Right lobe of liver (tissue), 6 donors: ENCODE measurements around the gene EIF2B5. TPM values are rescaled to one million over a fixed set of nuclear protein-coding genes. Genes with fewer than 3 reads are reported as not detected.
A peak's percentile ranks its signal among the peaks of the same experiment; 100 is the strongest.

Source experiments
- ATAC-seq, 4 donors: fragments of 200-7000 bp; cut with Tn5 transposase; one replicate each; pipeline ENCODE4 v1.9.1; 2020; ENCODE audit warnings: mild to moderate bottlenecking in 4 of 4, moderate library complexity in 4 of 4
- DNase-seq, 3 donors: peaks; one replicate each; pipeline ENCODE4 v3.0.0-alpha.2; 2020
- H3K27ac ChIP-seq, 3 donors: fragments of 200-600 bp; one replicate each; pipeline ENCODE4 v1.8.0; 2022
- H3K27me3 ChIP-seq, 2 donors: fragments of 200-600 bp; one replicate each; pipeline ENCODE4 v1.8.0; 2022
- H3K36me3 ChIP-seq, 4 donors: fragments of 200-600 bp; sonication (generic) in 1 of 4; one replicate each; pipeline versions ENCODE4 v1.5.1 to v1.8.0; 2017 to 2022; ENCODE audit warnings: control low read depth in 1 of 4
- H3K4me1 ChIP-seq, 4 donors: fragments of 200-600 bp; sonication (generic) in 1 of 4; one replicate each; pipeline versions ENCODE4 v1.5.1 to v1.8.0; 2017 to 2022; ENCODE audit warnings: control low read depth in 1 of 4
- H3K4me3 ChIP-seq, 3 donors: fragments of 200-600 bp; one replicate each; pipeline ENCODE4 v1.8.0; 2022
- H3K9me3 ChIP-seq, 4 donors: fragments of 200-600 bp; sonication (generic) in 1 of 4; one replicate each; pipeline versions ENCODE4 v1.5.1 to v1.8.0; 2017 to 2022; ENCODE audit warnings: control low read depth in 1 of 4
- CTCF ChIP-seq, 4 donors: fragments of 200-600 bp in 3 of 4; fragments of 450-650 bp in 1 of 4; IDR thresholded peaks; one replicate each; pipeline versions ENCODE4 v1.5.1 to v1.8.0; 2016 to 2022; ENCODE audit warnings: antibody characterized with exemption in 4 of 4, mild to moderate bottlenecking in 2 of 4
- POLR2A ChIP-seq: fragments of 450-650 bp; IDR thresholded peaks from one replicate; pipeline ENCODE4 v1.6.1; 2017; ENCODE audit warnings: antibody characterized with exemption, mild to moderate bottlenecking
- WGBS: methylation state at CpG from one replicate; pipeline ENCODE4 v1.1.6; 2018; ENCODE audit warnings: low coverage, low lambda C conversion rate; ENCODE audit not compliant: insufficient coverage; ENCODE audit errors: missing lambda C conversion rate; 5-methylcytosine and 5-hydroxymethylcytosine counted together
- intact Hi-C, 2 donors: fragments of 100-400 bp; cut with DNase I; formaldehyde crosslinking; loops; one replicate each; pipeline versions ENCODE4 v1.11.2 to v1.14.1; 2022
- total RNA-seq, 6 experiments: library from RNA; depleted of rRNA in 2 of 6; stranded (reverse); fragments of >200 nt in 2 of 6; fragmentation: NEBNext Ultra II Directional in 3 of 6; extraction: Animal tissue kit (Norgen Biotek cat#: 25700) in 3 of 6; gene quantifications; one replicate each; pipeline versions ENCODE4 v1.1.0 to v1.2.4, GENCODE V29; 2016 to 2023
- donor health status: DM: no; HTN: yes; CAD: no.
- donor health status: DM: no; HTN: no; CAD: no.
- donor health status: DM: no; HTN: no; CAD: no.
- donor health status: DM: no; HTN: yes; CAD: no.
- donor health status: DM: no; HTN: yes; CAD: no.

EIF2B5 gene
- total RNA-seq, 6 experiments from 2014 or later, result 16.7 to 25.6 (median 20.5) TPM

DNA sequence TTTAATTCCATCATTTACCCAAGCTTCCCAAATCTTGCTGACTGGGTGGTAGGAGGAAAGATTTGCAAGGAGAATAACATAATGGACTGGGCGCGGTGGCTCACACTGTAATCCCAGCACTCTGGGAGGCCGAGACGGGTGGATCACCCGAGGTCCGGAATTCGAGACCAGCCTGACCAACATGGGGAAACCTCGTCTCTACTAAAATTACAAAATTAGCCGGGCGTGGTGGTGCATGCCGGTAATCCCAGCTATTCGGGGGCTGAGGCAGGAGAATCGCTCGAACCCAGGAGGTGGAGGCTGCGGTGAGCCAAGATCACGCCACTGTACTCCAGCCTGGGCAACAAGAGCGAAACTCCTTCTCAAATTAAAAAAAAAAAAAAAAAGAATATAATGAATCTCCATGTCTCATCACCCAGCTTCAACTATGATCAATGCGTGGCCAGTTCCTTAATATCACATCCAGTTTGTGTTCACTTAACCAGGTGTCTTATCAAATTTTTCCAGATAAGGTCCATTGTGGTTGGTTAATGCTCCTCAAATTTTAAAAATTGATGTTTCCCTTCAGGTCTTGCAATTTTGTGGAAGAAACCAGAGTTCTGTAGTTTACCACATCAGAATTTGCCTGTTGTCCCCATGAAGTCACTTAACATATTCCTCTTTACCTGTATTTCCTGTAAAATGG is 49.5 kb downstream of the EIF2B5 start:
- no peak for DNase-seq
- no peak overlapping the region for H3K27ac ChIP-seq
- 92% methylated on average over 13 of the region's 18 CpGs for WGBS

DNA sequence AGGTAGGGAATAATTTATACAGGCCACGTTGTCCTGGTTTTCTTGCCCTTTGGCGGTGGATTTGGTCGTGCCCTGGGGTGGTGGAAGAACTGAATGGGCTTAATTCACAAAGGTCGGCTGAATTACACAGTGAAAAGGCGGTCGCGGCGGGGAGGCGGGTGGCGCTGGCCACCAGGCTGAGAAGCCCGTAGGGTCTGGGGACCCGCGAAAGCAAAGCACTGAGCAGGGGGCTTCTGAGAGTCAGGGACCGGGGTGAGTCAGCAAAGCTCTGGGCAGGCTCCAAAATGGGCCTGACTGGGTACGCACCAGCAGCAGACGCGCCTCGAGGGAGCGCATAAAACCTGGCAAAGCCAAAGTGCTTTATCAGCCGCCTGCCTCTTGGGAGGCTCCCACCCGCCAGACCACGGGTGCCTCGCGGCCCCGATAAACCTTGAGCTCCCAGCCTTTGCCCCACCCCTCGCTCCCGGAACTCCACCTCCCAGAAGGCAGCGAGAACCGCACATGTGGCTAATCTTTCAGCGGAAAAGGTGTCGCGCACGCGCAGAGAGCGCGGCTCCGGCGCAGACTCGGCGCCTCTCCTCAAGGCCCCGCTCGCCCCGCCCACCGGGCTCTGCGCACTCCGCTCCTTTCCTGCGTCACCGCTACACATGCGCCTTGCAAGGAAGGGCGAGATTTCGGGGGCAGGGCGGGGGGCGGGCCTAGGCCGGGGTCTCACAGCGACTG is 50.5 kb downstream of the EIF2B5 start:
- peaks cover 0 to 15% (median 0%) of the 10 kb centered on the region in 4 donors for H3K4me1 ChIP-seq
- DNase-seq (peak; percentile 99 to 100 (median 99)), ATAC-seq (peak; percentile 93 to 97 (median 96))
- intact Hi-C loops, result no loop called here
- H3K27ac ChIP-seq, result peak overlapping the region; percentile 72 to 88 (median 85)
- H3K9me3 ChIP-seq, result no peaks in the 10 kb centered on the region
- under 1% methylated on average over 21 of the region's 55 CpGs for WGBS
- H3K27me3 ChIP-seq, result no peaks in the 10 kb centered on the region
- TF ChIP-seq POLR2A, result no peak
- no peak for TF ChIP-seq CTCF (IDR thresholded peaks at IDR 0.05)
- peak overlapping the region; percentile 94 to 97 (median 96) for H3K4me3 ChIP-seq
- peaks cover 19 to 64% (median 44%) of the 10 kb centered on the region in 4 donors for H3K36me3 ChIP-seq

More for the DNA sequence above, 49.5 kb downstream of the EIF2B5 start:
- Histone ChIP-seq H3K4me3 (no peak overlapping the region), H3K36me3 (peaks cover 19 to 64% (median 44%) of the 10 kb centered on the region in 4 donors), H3K9me3 (no peaks in the 10 kb centered on the region), H3K4me1 (peaks cover 0 to 15% (median 0%) of the 10 kb centered on the region in 4 donors), H3K27me3 (no peaks in the 10 kb centered on the region)
- ATAC-seq, result no peak
- intact Hi-C loops, result no loop called here
- TF ChIP-seq CTCF (IDR thresholded peaks at IDR 0.05), result no peak
- TF ChIP-seq POLR2A, result no peak

DNA sequence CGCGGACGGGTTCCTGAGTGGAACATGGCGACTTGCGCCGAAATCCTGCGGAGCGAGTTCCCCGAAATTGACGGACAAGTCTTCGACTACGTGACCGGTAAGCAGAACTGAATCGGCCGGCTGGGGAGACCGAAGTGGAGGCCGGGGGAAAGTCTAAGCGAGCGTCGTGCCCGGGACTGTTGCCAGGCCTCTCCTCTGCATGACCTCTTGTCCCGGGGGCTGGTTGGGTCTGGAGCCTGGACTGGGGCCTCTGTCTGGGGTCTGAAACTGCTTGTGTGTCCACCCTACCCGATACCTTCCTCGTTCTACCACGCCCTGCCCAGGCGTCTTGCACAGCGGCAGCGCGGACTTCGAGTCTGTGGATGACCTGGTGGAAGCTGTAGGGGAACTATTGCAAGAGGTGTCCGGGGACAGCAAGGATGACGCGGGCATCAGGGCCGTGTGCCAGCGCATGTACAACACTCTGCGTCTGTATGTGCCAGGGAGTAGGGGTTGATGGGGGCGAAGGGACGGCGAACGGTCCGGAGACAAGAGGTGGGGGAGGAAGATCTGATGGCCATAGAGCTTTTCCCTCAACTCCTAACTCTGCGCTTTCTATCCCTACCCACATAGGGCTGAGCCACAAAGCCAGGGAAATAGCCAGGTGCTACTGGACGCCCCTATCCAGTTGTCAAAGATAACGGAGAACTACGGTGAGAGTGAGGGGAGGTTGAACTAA is 51.2 kb downstream of the EIF2B5 start, which contains the start of gene ABCF3:
Gene ABCF3 (plus strand): TSS at position 16 of the 718 bp plus-strand sequence. CDS start 9 bp downstream, at position 25.
- H3K36me3 ChIP-seq, result peaks cover 18 to 64% (median 43%) of the 10 kb centered on the region in 4 donors
- H3K9me3 ChIP-seq, result no peaks in the 10 kb centered on the region
- ATAC-seq, result peak; percentile 31 to 53 (median 49)
- peak in 2 of 3 donors; percentile 69 to 76 for DNase-seq
- intact Hi-C loops, result no loop called here
- under 1% methylated on average over 28 of the region's 45 CpGs for WGBS
- no peak for TF ChIP-seq CTCF (IDR thresholded peaks at IDR 0.05)
- peak; percentile 70 for TF ChIP-seq POLR2A
- peak within 1 kb of the TSS; percentile 72 to 88 (median 85) for H3K27ac ChIP-seq
- peak within 1 kb of the TSS; percentile 94 to 97 (median 96) for H3K4me3 ChIP-seq
- H3K27me3 ChIP-seq, result no peaks in the 10 kb centered on the region
- H3K4me1 ChIP-seq, result peaks cover 0 to 15% (median 0%) of the 10 kb centered on the region in 4 donors

GRCh38 chr3:184186902-184187207 is 51.7 kb downstream of the EIF2B5 start:
- DNase-seq (no peak), ATAC-seq (no peak)
- H3K9me3 ChIP-seq, result no peaks in the 10 kb centered on the region
- H3K4me1 ChIP-seq, result peaks cover 0 to 15% (median 0%) of the 10 kb centered on the region in 4 donors
- peaks cover 15 to 64% (median 39%) of the 10 kb centered on the region in 4 donors for H3K36me3 ChIP-seq
- H3K4me3 ChIP-seq, result peak overlapping the region; percentile 94 to 97 (median 96)
- H3K27me3 ChIP-seq, result no peaks in the 10 kb centered on the region
- WGBS, result 0% methylated on average over 1 of the region's 3 CpGs
- H3K27ac ChIP-seq, result peak overlapping the region in 2 of 3 donors; percentile 72 to 88
- intact Hi-C loops, result no loop called here
- TF ChIP-seq POLR2A (no peak), CTCF (IDR thresholded peaks at IDR 0.05) (no peak)
